NK-92 (cell line): ENCODE measurements around the gene TUBB4A.
A peak's percentile ranks its signal among the peaks of the same experiment; 100 is the strongest.

Experiments
- DNase-seq: peaks from one replicate; lab custom pipeline; 2025; ENCODE audit not compliant: unreplicated experiment; lab: John Stamatoyannopoulos, UW

The TUBB4A gene

DNA sequence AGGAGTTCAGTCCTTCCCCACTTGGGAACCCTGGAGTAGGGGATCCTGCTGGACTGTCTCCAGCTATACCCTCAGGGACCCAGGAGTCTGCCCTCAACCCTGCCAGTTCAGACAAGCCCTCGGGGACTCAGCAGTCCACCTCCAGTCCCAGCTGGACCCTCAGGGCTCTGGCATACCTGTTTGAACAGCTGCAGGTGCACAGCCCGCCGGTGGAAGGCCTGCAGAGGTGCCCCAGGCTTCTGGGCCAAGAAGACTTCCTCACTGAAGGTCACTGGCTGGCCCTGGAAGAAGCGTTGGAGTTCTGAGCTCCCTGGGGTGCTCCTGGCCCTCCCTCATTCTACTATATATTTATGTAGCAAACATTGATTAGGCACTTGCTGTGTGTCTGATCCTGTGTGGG is 29.4 kb downstream of the TUBB4A start:
- no peak for DNase-seq

DNA sequence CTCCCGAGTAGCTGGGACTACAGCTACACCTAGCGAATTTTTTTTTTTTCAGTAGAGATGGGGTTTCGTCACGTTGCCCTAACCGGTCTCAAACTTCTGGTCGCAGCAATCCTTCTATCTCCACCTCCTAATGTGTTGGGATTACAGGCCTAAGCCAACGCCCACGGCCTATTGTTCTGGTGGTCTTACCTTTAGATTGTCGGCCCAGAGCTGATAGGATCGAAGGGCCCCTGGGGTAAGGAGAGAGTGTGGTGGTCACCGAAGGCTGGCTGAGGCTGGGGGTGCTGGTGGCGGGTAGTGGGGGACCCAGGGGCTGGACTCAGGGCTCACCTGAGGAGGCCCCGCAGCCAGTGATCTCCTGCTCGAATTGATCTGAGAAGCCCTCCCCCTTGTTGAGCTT is 31.0 kb downstream of the TUBB4A start:
- DNase-seq, result no peak

DNA sequence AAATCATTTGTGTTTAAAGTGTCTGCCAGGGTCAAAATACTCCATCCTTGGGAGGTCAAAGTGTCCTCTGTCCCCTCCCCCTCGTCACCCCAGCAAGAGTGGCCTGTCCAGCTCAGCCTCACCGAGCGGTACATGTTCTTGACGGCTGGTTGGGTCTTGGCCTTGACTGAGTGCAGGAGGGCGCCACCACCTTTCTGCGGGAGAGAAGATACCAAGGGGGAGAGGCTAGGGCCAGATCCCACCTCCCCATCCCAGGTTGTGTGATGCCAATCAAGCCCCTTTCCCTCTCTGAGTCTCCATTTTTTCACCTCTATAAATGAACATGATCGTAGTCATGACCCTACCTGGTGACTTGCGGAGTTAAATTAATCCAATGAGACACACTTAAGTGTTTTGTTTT is 31.9 kb downstream of the TUBB4A start:
- DNase-seq, result no peak

DNA sequence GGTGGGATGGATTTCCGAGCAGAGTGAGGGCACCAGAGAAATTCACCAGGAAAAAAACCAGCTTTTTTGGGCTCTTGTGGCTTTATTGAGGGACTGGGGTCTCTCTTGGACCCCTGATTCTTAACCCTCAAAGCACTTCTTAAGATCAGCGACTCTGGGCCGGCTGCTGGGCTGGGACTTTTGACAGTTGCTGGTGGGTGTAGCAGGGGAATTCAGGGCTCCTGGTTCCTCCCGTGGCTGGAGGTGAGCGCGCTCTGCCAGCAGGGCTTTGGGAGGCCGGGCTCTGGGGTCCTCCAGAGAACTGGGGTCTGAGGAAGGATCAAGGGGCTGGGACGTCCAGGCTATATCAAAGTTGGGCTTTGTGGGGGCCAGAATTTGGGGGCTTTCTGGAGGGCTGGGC is 34.7 kb downstream of the TUBB4A start:
- no peak for DNase-seq

DNA sequence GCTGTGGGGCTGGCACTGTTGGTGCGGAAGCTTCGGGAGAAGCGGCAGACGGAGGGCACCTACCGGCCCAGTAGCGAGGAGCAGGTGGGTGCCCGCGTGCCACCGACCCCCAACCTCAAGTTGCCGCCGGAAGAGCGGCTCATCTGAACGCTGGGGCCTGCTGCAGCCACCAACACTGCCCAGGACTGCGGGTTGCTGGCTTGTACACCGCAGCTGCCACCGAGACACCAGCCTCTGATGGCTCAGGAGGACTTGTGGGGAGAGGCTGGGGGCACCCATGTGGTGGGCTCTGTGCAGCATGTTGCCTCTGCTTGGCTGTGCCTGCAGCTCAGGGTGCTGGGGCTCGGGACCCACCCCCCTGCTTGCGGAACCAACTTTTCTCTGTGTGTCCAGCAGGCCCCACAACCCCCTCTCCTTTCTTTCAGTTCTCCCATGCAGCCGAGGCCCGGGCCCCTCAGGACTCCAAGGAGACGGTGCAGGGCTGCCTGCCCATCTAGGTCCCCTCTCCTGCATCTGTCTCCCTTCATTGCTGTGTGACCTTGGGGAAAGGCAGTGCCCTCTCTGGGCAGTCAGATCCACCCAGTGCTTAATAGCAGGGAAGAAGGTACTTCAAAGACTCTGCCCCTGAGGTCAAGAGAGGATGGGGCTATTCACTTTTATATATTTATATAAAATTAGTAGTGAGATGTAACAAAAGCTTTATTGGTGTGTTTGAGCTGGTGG is 35.4 kb downstream of the TUBB4A start:
- no peak for DNase-seq

DNA sequence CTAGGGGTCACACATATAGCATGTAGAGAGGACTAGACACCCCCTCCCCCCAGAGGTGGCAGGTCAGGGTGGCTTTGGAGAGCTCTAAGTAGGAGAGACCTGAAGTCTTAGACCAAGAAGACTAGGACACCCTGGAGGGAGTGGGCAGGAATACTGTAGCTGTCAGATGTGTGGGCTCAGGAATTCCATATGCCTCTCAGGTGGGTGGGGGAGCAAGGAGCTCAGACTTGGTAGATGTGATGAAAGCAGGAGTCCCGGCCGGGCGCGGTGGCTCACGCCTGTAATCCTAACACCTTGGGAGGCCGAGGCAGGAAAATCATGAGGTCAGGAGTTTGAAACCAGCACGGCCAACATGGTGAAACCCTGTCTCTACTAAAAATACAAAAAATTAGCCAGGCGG is 36.4 kb downstream of the TUBB4A start:
- DNase-seq, result no peak

DNA sequence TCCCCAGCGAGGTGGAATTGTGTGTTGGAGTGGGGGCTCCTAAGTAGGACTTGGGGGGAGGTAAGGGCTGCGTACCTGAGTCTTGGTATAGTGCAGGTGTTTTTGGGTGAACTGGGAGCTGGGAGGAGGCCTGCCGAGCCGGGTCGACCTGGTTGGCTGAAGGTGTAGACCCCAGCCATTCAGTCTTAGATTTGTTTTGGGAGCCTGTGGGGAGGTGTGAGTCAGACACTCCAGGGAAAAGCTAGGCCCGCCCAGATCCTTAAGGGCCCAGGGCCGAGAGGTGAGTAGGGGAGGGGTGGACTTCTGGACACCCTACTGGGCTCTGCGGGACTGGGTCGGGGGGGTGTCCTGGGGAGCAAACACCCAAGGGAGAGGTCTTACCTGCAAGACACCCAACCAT is 37.1 kb downstream of the TUBB4A start:
- no peak for DNase-seq

DNA sequence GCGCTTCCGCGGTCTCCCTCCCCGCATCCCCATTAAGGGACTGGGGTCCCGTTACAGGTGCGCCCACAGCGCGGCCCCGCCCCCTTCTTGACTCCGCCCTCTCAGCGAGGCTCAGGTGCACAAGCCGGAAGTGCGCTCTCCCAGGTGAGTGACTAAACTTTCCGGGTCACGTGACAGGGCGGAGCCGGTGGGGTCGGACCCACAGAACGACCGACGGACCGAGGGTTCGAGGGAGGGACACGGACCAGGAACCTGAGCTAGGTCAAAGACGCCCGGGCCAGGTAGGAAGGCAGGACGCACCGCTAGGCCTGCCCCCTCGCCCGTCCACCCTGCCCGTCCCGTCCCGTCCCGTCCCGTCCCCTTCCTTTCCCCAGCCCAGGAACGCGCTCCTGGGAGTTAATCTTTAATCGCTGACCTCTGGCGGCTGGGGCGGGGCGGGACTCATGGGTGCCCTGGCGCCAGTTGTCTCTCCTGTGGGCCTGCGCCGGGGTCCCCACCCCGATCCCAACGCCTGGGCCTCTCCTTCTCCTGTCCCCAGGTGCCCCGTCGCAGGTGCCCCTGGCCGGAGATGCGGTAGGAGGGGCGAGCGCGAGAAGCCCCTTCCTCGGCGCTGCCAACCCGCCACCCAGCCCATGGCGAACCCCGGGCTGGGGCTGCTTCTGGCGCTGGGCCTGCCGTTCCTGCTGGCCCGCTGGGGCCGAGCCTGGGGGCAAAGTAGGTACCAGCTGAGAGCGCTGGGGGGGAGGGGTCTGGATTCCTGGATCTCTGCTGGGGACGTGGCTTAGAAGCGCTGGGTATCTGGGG is 37.8 kb downstream of the TUBB4A start, which contains the start of gene CRB3:
Gene CRB3, plus strand, starts transcription at position 202 of the 804 bp plus-strand sequence. Its CDS starts 431 bp downstream, at position 633.
- DNase-seq, result no peak

DNA sequence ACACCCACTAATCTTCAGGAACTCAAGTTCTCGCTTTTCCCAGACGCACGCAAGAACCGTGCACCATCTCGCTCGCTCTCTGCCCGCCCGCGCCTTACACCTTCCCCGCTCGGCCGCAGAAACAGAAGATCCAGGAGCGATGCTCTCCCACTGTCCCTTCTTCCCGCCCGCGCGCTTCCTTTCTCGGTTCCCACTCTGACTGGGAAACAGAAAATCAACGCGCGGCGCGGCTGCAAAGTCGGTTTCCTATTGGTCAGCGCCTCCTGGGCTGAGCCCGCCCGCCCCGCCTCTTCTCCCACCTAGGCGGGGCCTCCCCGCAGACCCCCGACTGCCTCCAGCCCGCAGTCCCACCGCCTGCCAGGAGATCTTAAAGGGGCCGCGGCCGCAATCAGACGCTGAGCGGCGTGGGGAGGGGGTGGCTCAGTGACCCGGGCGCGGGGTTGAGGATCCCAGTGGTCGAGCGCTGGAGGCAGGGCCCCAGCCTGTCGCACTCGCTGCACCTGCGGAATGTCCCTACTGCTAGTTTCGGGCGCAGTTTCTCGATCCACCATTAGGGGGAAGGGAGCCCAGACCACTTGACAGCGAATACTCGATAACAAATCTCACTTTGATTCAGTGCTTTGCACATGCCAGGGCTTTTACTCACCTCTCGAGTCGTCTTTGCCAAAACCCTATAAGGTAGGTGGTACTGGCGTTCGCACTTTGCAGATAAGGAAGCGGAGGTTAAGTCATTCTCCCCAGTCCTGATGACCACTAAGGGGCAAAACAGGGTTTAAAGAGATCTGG is 41.8 kb downstream of the TUBB4A start:
- peak; percentile 60 for DNase-seq

DNA sequence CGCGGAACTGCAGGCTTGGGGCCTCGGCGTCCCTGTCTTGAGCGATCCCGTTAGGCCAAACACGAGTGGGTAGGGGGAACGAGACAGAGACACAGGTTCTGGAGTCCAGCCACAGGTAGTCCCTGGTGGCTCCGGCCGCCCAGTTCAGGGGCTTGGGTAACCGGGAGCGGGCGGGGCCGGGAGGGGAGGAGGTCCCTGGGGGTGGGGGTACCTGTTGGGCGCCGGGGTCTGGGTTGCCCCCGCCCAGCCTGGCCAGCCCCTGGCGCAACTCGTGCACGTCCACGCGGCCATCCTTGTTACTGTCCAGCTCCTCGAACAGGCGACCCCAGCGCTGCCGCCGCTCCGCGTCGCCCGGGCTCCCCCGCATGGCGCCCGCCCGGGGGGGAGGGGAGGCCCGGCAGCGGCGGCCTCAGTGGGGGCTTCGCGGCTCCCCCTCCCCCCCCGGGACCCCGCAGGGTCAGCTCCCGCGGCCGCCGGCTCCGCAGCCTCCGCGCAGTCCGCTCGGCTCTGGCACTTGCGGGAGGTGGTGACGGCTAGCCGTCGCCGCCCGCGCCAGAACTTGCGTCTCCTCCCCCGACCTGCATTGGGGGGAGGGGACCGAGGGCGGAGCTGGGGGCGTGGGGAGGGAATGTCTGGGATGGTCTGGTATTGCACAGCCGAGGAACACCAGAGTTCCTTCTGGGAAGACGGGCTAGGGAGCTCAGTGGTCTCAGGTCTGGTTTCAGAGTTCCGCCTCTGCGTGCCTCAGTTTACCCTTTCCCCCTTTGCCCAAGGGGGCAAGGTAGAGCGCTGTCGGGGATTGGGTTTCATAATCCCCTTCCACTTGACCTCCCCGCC is 42.6 kb downstream of the TUBB4A start, which contains the start of gene SLC25A23:
Gene SLC25A23, minus strand, starts transcription at position 531 of the 837 bp plus-strand sequence. Its CDS starts 164 bp downstream, at position 367.
- no peak for DNase-seq

DNA sequence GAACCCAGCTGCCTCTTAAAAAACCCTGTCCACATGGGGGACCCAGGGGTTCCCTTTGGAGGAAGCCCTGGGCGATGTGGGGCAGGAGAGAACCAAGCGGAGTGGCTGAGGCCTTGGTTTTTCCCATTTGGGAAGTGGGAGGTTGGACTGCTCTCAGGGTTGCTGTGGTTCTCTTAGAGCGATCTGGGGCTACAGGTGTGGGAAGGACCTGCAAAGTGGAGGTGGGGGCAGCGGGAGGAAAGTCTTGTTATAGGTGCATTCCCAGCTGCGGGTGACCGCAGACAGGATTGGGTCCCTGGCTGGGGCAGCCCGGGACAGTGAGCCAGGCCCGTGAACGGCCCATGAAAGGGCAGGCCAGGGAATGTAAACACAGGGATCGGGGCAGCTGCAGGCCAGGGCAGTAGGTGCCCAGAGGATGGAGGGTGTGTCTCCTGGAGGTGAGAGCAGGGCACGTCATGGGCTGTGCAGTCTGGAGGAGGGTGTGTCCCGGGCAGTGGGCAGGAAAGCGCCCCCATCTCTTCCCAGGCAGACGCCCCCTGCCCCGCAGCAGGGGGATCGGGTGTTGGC is 43.3 kb downstream of the TUBB4A start:
- DNase-seq, result no peak

DNA sequence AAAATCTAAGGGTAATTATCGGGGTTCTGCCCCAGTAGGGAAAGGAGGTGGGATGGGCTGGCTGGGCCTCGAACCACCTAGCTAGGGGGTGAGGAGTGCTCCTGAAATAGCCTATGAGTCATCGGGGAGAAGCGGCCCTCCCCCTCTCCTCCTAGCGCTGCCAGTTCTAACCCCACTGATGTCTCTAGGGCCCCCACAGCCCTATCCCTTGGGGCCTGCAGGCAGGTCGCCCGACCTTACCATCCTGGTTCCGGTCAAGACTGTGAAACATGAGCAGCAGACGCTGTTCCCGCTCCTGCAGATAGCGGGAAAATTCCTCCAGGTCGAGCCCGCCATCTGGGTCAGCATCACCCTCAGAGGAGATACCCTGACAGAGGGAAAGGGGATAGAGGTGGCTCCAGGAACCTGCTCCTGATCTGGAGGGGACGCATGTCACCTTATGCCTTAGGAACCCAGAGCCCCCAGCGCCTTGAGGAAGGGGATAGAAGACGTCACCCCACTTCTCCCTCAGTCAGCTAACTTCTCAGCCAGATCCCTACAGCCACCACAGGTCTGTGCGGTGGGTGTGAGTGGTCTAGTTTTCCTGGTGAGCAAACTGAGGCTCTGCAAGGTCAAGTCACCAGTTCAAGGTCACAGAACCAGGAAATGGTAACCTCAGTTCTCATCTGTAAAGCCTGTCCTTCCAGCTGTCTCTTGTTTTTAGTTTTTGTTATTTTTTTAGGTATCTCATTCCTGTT is 44.0 kb downstream of the TUBB4A start:
- no peak for DNase-seq

DNA sequence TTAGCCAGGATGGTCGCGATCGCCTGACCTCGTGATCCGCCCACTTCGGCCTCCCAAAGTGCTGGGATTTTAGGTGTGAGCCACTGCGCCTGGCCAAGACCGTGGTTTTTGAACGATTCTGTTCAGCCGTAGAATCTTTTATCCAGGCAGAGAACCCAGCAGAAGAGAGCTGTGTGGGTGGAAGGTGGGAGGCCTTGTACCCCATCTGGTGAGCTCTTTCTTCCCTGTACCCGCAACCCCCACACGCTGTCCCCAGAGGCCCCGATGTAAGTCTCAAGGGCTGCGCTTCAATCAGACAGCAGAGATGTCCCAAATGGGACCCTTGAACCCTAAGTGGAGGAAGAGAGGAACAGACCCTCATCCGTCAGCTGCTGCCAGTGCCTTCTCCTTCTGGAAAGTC is 46.2 kb downstream of the TUBB4A start:
- no peak for DNase-seq

DNA sequence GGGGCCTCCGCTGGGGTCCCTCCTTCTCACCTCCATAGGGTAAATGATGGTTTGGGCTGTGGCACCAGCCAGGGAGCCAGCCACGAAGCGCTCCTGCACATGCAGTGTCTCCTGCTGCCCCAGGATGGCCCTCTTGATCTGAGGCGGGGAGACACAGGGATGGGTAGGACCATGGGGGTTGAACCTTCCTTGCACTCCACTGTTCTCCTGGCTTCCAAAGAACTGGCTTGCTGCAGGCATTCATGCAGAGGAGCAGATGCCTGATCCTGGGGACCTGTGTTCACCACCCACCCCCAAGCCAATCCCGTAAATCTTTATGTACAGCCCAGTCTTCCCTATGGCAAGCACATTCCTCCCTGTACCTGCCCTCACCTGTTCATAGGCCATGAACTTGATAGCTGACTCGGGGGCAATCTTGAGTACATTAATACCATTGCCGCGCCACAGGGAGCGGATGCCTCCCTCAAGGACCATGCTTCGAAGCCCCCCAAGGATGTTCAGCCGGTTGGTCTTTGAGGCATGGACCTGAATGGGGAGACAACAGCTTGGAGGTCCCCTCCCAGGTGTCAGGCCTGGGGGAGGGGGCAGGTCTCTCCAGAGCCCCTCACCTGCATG is 48.1 kb downstream of the TUBB4A start:
- no peak for DNase-seq

DNA sequence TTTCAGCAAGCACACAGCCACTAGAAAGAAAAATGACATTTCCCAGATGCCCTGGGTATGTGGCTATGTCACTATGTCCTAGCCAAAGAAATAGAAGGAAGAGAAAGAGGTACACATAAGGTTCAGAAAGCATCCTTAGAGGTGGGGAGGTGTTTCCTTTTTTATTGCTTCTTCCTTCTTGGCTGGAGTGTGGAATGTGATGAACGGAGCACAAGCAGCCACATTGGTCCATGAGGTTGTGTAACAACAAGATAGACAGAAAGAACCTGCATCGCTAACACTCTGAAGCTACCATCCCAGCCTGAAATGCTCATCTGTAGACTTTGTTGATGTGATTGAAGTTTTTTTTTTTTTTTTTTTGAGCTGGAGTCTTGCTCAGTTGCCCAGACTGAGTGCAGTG is 49.2 kb downstream of the TUBB4A start:
- DNase-seq, result no peak

DNA sequence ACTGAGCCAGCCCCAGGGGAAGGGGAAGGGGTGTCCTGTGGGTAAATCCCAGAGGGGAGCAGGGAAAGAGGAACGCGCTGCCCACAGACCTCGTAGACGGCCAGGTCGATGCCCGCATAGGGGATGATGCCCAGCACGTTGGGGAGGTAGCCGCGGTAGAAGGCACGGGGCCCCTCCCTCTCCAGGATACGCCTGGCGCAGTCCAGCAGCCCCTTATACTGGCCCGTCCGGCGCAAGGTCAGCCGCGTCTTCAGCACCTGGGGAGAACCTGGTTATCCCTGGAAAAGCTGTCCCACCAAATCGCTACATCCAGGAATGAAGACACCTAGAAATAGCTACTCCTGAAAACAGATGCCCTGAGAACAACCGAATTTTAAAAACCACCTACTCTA is 49.9 kb downstream of the TUBB4A start:
- DNase-seq, result no peak

DNA sequence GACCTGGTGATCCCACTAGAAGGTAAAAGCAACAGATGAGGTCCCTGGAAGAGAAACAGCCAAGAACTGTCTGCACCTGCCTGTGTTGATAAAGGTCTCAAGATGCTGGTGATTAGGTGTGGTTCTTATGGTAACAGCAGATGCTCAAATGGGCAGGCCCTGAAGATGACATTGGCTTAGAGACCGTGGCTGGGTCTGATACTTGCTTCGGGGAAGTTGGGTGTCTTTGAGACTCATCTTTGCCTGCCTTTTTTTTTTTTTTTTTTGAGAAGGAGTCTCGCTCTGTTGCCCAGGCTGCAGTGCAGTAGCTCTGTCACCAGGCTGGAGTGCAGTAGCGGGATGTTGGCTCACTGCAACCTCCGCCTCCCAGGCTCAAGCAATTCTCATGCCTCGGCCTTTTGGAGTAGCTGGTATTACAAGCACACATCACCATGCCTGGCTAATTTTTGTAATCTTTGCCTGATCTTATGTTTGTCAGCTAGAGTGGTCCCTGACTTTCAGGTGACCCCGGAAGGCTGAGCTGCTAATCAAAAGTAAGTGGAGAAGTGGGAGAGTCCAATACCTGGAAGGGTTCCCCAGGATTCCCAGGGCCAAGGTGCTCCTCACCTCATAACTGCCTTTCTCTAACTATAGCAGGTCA is 50.4 kb downstream of the TUBB4A start:
- no peak for DNase-seq

DNA sequence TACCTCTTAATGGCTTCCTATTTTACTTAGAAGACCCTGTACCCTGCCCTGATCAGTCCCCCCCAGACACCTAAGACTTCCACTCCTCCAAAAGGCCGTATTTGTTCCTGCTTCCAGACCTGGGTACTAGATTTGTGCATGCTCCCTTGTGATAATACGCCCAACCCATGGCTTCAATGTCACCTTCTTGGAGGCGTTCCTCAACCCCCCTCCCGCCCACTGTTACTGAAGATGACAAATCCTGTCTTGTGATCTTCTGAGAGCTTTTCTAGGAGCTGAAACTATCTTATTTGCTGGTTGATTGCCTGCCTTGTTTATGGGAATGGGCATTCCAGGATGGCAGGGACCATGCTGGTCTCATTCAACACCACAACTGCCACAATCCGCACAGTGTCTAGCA is 51.9 kb downstream of the TUBB4A start:
- no peak for DNase-seq

DNA sequence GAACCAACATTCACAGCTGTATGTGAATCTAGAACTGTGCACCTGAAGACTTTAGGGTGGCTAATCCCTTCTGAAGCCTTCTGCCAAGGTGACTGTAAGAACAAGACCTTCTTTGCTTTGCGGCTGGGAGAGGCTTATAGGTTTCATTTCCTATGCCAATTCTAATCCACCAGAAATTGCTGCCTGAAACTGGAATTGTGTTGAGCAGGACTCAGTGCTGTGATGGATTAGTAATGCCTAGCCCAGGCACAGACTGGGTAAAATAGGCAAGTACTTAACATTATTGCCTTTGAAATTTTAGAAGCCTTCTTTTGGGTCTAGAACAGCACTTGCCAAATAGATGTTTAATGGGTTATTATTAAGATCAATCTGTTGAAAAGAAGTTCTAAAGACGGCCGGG is 54.1 kb downstream of the TUBB4A start:
- no peak for DNase-seq
